Trophoblast cell (in vitro differentiated cells and primary cell): ENCODE results near the gene WASHC2C.
"Not testable (repeated sequence)": the region's sequence is repeated elsewhere in the genome, so short reads cannot be mapped to it uniquely, and the experiment has no call there.

Experiments
- DNase-seq, 2 donors: peaks; one replicate each; pipeline ENCODE4 v3.0.0-alpha.2; 2016
- H2AFZ ChIP-seq: 2 replicates; pipeline ENCODE4 v1.6.1; 2013; ENCODE audit warnings: low read length, moderate library complexity, mild to moderate bottlenecking; ENCODE audit not compliant: insufficient read depth, poor library complexity
- H2AK5ac ChIP-seq: 2 replicates; pipeline ENCODE4 v1.6.1; 2013; ENCODE audit warnings: mild to moderate bottlenecking, low read length
- H2BK120ac ChIP-seq: 2 replicates; pipeline ENCODE4 v1.6.1; 2013; ENCODE audit warnings: low read length, mild to moderate bottlenecking, moderate library complexity; ENCODE audit not compliant: insufficient read depth, poor library complexity
- H2BK12ac ChIP-seq: 2 replicates; pipeline ENCODE4 v1.6.1; 2013; ENCODE audit warnings: mild to moderate bottlenecking, low read length, moderate library complexity
- H2BK5ac ChIP-seq: 2 replicates; pipeline ENCODE4 v1.6.1; 2013; ENCODE audit warnings: low read length, low read depth, moderate library complexity, mild to moderate bottlenecking; ENCODE audit not compliant: poor library complexity
- H3K14ac ChIP-seq: 2 replicates; pipeline ENCODE4 v1.6.1; 2013; ENCODE audit warnings: mild to moderate bottlenecking, low read length
- H3K18ac ChIP-seq: 2 replicates; pipeline ENCODE4 v1.6.1; 2013; ENCODE audit warnings: mild to moderate bottlenecking, low read length
- H3K23ac ChIP-seq: 2 replicates; pipeline ENCODE4 v1.6.1; 2013; ENCODE audit warnings: low read length
- H3K27ac ChIP-seq: 2 replicates; pipeline ENCODE4 v1.5.1; 2013; ENCODE audit warnings: low read depth, mild to moderate bottlenecking, inconsistent platforms, low read length, moderate library complexity
- H3K27me3 ChIP-seq: 2 replicates; pipeline ENCODE4 v1.6.1; 2013; ENCODE audit warnings: inconsistent platforms, mild to moderate bottlenecking, low read length, moderate library complexity; ENCODE audit not compliant: insufficient read depth
- H3K36me3 ChIP-seq, 2 experiments: 1 replicate in 1 of 2; 2 replicates in 1 of 2; pipeline ENCODE4 v1.6.1; 2013; ENCODE audit warnings: low read length in 2 of 2, mild to moderate bottlenecking in 2 of 2, moderate library complexity in 1 of 2; ENCODE audit not compliant: insufficient read depth in 2 of 2, control insufficient read depth in 1 of 2
- H3K4ac ChIP-seq: 2 replicates; pipeline ENCODE4 v1.6.1; 2013; ENCODE audit warnings: low read depth, mild to moderate bottlenecking, low read length, moderate library complexity
- H3K4me1 ChIP-seq, 2 experiments: 1 replicate in 1 of 2; 2 replicates in 1 of 2; pipeline ENCODE4 v1.6.1; 2013; ENCODE audit warnings: low read length in 2 of 2, mild to moderate bottlenecking in 2 of 2, moderate library complexity in 1 of 2; ENCODE audit not compliant: insufficient read depth in 2 of 2, control insufficient read depth in 1 of 2
- H3K4me2 ChIP-seq: 2 replicates; pipeline ENCODE4 v1.6.1; 2013; ENCODE audit warnings: inconsistent platforms, mild to moderate bottlenecking, low read length, moderate library complexity
- H3K4me3 ChIP-seq: 2 replicates; pipeline ENCODE4 v1.5.1; 2013; ENCODE audit warnings: mild to moderate bottlenecking, low read depth, low read length, inconsistent platforms
- H3K79me1 ChIP-seq: one replicate; pipeline ENCODE4 v1.6.1; 2013; ENCODE audit warnings: low read length
- H3K79me2 ChIP-seq: 2 replicates; pipeline ENCODE4 v1.6.1; 2013; ENCODE audit warnings: low read length, mild to moderate bottlenecking; ENCODE audit not compliant: control insufficient read depth, insufficient read depth, poor library complexity
- H3K9ac ChIP-seq: 2 replicates; pipeline ENCODE4 v1.6.1; 2013; ENCODE audit warnings: mild to moderate bottlenecking, low read length
- H3K9me3 ChIP-seq: 2 replicates; pipeline ENCODE4 v1.6.1; 2013; ENCODE audit warnings: low read depth, mild to moderate bottlenecking, control low read depth, inconsistent platforms, low read length; ENCODE audit not compliant: insufficient read depth
- H4K12ac ChIP-seq: 2 replicates; pipeline ENCODE4 v1.6.1; 2013; ENCODE audit warnings: low read depth, mild to moderate bottlenecking, low read length, moderate library complexity
- H4K8ac ChIP-seq: 2 replicates; pipeline ENCODE4 v1.6.1; 2013; ENCODE audit warnings: low read depth, mild to moderate bottlenecking, low read length, moderate library complexity
- H4K91ac ChIP-seq: one replicate; pipeline ENCODE4 v1.6.1; 2013; ENCODE audit warnings: low read depth, mild to moderate bottlenecking, low read length, moderate library complexity
- WGBS: extraction: QIAGEN DNeasy Blood & Tissue Kit; methylation state at CpG from one replicate; pipeline ENCODE4 v1.1.7; 2013; ENCODE audit warnings: missing lambda C conversion rate; ENCODE audit not compliant: insufficient read length, insufficient coverage; ENCODE audit errors: extremely low coverage; 5-methylcytosine and 5-hydroxymethylcytosine counted together

The WASHC2C gene

DNA sequence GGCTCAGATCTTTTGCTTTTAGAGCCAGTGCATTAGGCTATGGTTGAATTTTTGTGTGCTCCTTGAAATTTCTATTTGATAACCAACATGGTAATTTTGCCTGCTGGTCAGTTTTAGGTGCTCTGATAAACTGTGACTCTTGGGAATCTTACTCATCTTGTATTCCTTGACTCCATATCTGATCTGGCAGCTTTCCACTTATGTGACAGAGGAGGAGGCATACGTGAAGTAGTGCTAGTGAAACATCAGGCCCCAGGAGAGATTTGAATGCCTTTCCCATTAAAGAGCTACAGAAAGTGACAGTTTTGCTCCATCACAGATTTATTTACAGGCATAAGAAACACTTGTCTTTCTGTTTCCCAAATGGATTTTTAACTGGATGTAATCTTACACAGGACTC is 59.2 kb downstream of the WASHC2C start:
- no CpG with 5 or more reads among the region's 1 CpG for WGBS
- H3K9me3 ChIP-seq, H3K4me2 ChIP-seq, H3K4me3 ChIP-seq, DNase-seq, H2AFZ ChIP-seq, H3K14ac ChIP-seq, H2BK120ac ChIP-seq, H3K4ac ChIP-seq, H3K27ac ChIP-seq, H3K27me3 ChIP-seq, H4K8ac ChIP-seq, H3K79me1 ChIP-seq, H3K79me2 ChIP-seq, H2BK12ac ChIP-seq, H4K12ac ChIP-seq, H3K23ac ChIP-seq, H3K9ac ChIP-seq, H2AK5ac ChIP-seq, H3K18ac ChIP-seq, H3K4me1 ChIP-seq, H2BK5ac ChIP-seq, H4K91ac ChIP-seq: not testable (repeated sequence)
- H3K36me3 ChIP-seq = peaks cover 14 to 15% of the 10 kb centered on the region in 2 experiments

DNA sequence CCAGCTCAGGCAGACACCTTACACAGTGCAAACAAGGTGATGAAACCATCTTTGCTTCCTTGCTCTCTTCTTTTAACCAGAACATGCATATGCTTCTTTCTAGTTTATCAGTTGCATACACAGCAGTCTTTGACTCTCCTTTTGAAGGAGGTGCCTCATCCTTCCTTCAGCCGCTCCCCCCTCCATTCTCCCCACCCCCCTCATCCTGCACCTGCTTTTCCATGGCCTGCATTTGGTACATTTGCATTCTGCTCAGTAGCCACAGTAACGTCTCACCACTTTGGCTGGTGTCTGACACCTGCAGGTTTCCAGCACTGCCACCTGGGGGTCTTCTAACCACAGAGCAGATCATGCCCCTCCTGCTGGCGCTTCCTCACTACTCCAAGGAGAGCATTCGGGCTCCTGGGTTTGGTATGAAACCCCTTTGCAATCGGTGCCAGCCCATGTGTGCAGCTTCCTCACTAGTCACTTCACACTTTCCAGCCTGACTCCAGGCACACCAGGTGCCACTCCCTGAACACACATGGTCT is 60.2 kb downstream of the WASHC2C start:
- H3K27me3 ChIP-seq, H3K23ac ChIP-seq, H3K4me1 ChIP-seq, H4K12ac ChIP-seq, H3K9me3 ChIP-seq, H3K4me2 ChIP-seq, H4K91ac ChIP-seq, H3K18ac ChIP-seq, H2BK120ac ChIP-seq, H3K9ac ChIP-seq, H2BK5ac ChIP-seq, H3K27ac ChIP-seq, H3K14ac ChIP-seq, H3K4me3 ChIP-seq, H2AK5ac ChIP-seq, H3K79me1 ChIP-seq, DNase-seq, H3K4ac ChIP-seq, H2AFZ ChIP-seq, H4K8ac ChIP-seq, H3K79me2 ChIP-seq, H2BK12ac ChIP-seq: not testable (repeated sequence)
- peaks cover 14 to 15% of the 10 kb centered on the region in 2 experiments for H3K36me3 ChIP-seq
- no CpG with 5 or more reads among the region's 5 CpGs for WGBS

DNA sequence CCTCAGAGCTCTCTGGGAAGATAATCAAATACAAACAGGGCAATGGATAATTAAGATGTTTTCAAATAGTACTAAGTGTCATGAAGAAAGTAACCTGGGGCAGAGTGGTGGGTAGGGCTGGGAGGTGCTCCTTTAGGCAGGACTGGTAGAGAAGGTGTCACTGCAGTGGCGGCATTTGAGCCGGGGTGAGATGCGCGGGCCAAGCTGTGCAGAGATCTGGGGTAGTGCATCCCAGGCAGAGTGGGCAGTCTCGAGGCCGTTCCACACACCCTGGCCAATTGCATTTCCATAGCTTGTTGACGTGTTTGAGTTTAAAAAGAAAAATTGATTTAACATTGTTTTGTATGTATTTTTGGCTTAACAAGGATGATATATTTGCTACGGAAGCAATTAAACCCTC is 62.9 kb downstream of the WASHC2C start:
- not testable (repeated sequence) for H3K18ac ChIP-seq, H3K79me1 ChIP-seq, H2BK12ac ChIP-seq, H4K91ac ChIP-seq, H4K8ac ChIP-seq, H3K4me3 ChIP-seq, H3K4ac ChIP-seq, DNase-seq, H3K27ac ChIP-seq, H2AFZ ChIP-seq, H2AK5ac ChIP-seq, H3K27me3 ChIP-seq, H2BK120ac ChIP-seq, H3K23ac ChIP-seq, H3K4me1 ChIP-seq, H3K9ac ChIP-seq, H4K12ac ChIP-seq, H3K4me2 ChIP-seq, H3K14ac ChIP-seq, H3K9me3 ChIP-seq, H3K79me2 ChIP-seq, H2BK5ac ChIP-seq
- peaks cover 12 to 17% of the 10 kb centered on the region in 2 experiments for H3K36me3 ChIP-seq
- no CpG with 5 or more reads among the region's 8 CpGs for WGBS

DNA sequence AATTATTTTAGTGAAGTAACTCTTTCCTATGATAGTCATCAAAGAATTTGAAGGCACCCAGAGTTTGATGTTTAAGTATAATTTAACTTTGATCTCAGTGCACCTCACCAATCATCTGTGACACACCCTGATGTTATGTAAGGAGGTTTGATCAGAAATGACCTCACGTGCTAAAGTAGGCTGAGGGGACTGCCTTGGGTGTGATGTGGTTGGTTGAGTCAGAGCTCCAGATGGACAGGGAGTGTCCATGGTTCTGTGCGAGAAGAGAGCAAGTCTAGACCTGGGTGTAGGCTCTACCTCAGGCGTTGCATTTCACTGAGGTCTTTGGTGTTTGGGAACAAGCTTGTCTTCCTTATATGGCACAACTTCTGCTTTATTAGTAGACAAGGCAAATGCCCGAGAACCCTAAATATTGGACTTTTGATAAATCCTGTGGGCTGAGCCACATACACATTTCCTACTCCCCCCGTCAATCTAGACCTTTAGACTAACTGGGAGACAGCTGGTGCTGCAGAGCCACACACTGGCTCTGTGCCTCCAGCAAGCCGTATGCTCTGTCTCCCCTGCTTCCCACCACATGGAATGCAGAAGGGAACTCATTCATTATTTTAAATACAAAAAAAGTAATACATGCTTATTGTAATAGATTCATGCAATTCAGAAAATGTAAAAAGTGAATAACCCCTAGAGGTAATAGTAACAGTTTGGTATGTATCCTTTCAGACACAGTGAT is 63.8 kb downstream of the WASHC2C start:
- H4K91ac ChIP-seq, H3K27me3 ChIP-seq, DNase-seq, H2BK5ac ChIP-seq, H3K79me1 ChIP-seq, H4K12ac ChIP-seq, H2AFZ ChIP-seq, H3K79me2 ChIP-seq, H3K14ac ChIP-seq, H4K8ac ChIP-seq, H3K4me2 ChIP-seq, H3K4ac ChIP-seq, H2BK12ac ChIP-seq, H3K4me3 ChIP-seq, H3K4me1 ChIP-seq, H3K9ac ChIP-seq, H3K23ac ChIP-seq, H3K9me3 ChIP-seq, H2BK120ac ChIP-seq, H3K27ac ChIP-seq, H3K18ac ChIP-seq, H2AK5ac ChIP-seq: not testable (repeated sequence)
- WGBS = no CpG with 5 or more reads among the region's 6 CpGs
- peaks cover 11 to 17% of the 10 kb centered on the region in 2 experiments for H3K36me3 ChIP-seq
